NOMO-1 treated with dmso at 0.1 percent for 144 hours (cell line): ENCODE data around the gene DOK6.

Source experiments
- DNase-seq: peaks from one replicate; lab custom pipeline; 2025; ENCODE audit not compliant: unreplicated experiment; lab: John Stamatoyannopoulos, UW

Gene DOK6

GRCh38 chr18:69680123-69680522 is 279.4 kb downstream of the DOK6 start:
- DNase-seq: no peak

GRCh38 chr18:69683176-69683575 is 282.5 kb downstream of the DOK6 start:
- DNase-seq: no peak

- DNase-seq: no peak
These were observed 284.1 kb downstream of the DOK6 start for GRCh38 chr18:69684789-69685188.

GRCh38 chr18:69686861-69687260 is 286.2 kb downstream of the DOK6 start:
- DNase-seq: no peak

- DNase-seq: no peak
These were observed 288.6 kb downstream of the DOK6 start for GRCh38 chr18:69689121-69689759.

GRCh38 chr18:69691008-69691760 is 290.5 kb downstream of the DOK6 start:
- DNase-seq: no peak

- DNase-seq: no peak
These were observed 296.4 kb downstream of the DOK6 start for GRCh38 chr18:69697069-69697468.

- no peak for DNase-seq
These were observed 297.0 kb downstream of the DOK6 start for GRCh38 chr18:69697689-69698088.

- DNase-seq: no peak
These were observed 300.6 kb downstream of the DOK6 start for GRCh38 chr18:69701305-69701704.

- DNase-seq: no peak
These were observed 302.8 kb downstream of the DOK6 start for GRCh38 chr18:69703461-69703860.

- no peak for DNase-seq
These were observed 305.3 kb downstream of the DOK6 start for GRCh38 chr18:69705987-69706386.

- no peak for DNase-seq
These were observed 308.2 kb downstream of the DOK6 start for GRCh38 chr18:69708844-69709243.

- no peak for DNase-seq
These were observed 314.6 kb downstream of the DOK6 start for GRCh38 chr18:69715191-69715795.

- DNase-seq: no peak
These were observed 316.9 kb downstream of the DOK6 start for GRCh38 chr18:69717586-69717985.

GRCh38 chr18:69718912-69719547 is 318.3 kb downstream of the DOK6 start:
- DNase-seq: no peak

- DNase-seq: no peak
These were observed 319.7 kb downstream of the DOK6 start for GRCh38 chr18:69720422-69720821.

GRCh38 chr18:69723434-69723833 is 322.7 kb downstream of the DOK6 start:
- no peak for DNase-seq

- DNase-seq: no peak
These were observed 324.3 kb downstream of the DOK6 start for GRCh38 chr18:69725009-69725408.

- DNase-seq: no peak
These were observed 325.3 kb downstream of the DOK6 start for GRCh38 chr18:69725855-69726508.

GRCh38 chr18:69727912-69728572 is 327.4 kb downstream of the DOK6 start:
- DNase-seq: no peak

GRCh38 chr18:69730664-69731063 is 330.0 kb downstream of the DOK6 start:
- no peak for DNase-seq
